Muscle layer of duodenum (tissue), 2 donors: ENCODE measurements around the gene PLK5.
"Not testable (repeated sequence)": the region's sequence is repeated elsewhere in the genome, so short reads cannot be mapped to it uniquely, and the experiment has no call there.

Experiments used
- H3K27ac ChIP-seq: one replicate; pipeline ENCODE4 v1.7.0; 2013; ENCODE audit warnings: mild to moderate bottlenecking, low read length
- H3K27me3 ChIP-seq: one replicate; pipeline ENCODE4 v1.7.0; 2013; ENCODE audit warnings: low read depth, mild to moderate bottlenecking, control low read depth, low read length
- H3K36me3 ChIP-seq, 2 donors: one replicate each; pipeline ENCODE4 v1.7.0; 2013; ENCODE audit warnings: low read length in 2 of 2, control low read depth in 1 of 2, mild to moderate bottlenecking in 1 of 2; ENCODE audit not compliant: insufficient read depth in 2 of 2, control insufficient read depth in 1 of 2
- H3K4me1 ChIP-seq, 2 donors: one replicate each; pipeline ENCODE4 v1.7.0; 2013; ENCODE audit warnings: low read length in 2 of 2, mild to moderate bottlenecking in 2 of 2, control low read depth in 1 of 2, moderate library complexity in 1 of 2; ENCODE audit not compliant: insufficient read depth in 2 of 2, control insufficient read depth in 1 of 2
- H3K4me3 ChIP-seq, 2 donors: one replicate each; pipeline ENCODE4 v1.7.0; 2013; ENCODE audit warnings: low read length in 2 of 2, low read depth in 1 of 2, mild to moderate bottlenecking in 1 of 2
- H3K9me3 ChIP-seq, 2 donors: one replicate each; pipeline ENCODE4 v1.7.0; 2013; ENCODE audit warnings: low read length in 2 of 2, control low read depth in 1 of 2, mild to moderate bottlenecking in 1 of 2; ENCODE audit not compliant: control insufficient read depth in 1 of 2
- donor health status: healthy.

The PLK5 gene

GRCh38 chr19:1494115-1494815, 29.6 kb upstream of the PLK5 start:
- Histone ChIP-seq H3K4me3 (no peak overlapping the region), H3K36me3 (no peaks in the 10 kb centered on the region), H3K27me3 (no peaks in the 10 kb centered on the region), H3K27ac (no peak overlapping the region), H3K9me3 (no peaks in the 10 kb centered on the region), H3K4me1 (peaks cover 0 to 18% of the 10 kb centered on the region in 2 donors)

DNA sequence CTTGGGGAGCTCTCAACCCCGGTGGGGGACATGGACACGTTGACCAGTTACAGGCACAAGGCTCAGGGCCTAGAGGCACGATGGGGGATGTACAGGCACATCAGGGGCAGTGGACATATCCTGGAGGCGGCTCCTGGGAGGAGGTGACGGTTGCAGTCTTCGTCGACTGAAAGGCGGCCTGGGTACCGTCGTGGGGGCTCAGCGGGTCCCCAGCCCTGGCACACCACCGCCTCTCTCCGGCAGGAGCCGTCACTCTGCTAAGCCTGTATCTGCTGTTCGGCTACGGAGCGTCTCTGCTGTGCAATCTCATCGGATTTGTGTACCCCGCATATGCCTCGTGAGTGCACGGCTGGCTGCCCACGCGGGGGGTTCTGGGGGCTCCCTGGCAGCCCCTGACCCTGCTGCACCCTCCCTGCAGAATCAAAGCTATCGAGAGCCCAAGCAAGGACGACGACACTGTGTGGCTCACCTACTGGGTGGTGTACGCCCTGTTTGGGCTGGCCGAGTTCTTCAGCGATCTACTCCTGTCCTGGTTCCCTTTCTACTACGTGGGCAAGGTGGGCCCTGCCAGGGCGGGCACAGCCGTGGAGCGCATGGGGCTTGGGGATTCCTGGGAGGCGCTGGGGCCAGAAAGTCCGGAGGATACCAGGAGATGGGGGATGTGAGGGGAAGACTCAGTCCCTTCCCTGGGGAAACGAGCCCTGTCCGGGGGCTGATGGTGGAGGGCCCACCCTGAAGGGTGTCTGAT, 28.7 kb upstream of the PLK5 start:
- no peak overlapping the region for H3K27ac ChIP-seq

DNA sequence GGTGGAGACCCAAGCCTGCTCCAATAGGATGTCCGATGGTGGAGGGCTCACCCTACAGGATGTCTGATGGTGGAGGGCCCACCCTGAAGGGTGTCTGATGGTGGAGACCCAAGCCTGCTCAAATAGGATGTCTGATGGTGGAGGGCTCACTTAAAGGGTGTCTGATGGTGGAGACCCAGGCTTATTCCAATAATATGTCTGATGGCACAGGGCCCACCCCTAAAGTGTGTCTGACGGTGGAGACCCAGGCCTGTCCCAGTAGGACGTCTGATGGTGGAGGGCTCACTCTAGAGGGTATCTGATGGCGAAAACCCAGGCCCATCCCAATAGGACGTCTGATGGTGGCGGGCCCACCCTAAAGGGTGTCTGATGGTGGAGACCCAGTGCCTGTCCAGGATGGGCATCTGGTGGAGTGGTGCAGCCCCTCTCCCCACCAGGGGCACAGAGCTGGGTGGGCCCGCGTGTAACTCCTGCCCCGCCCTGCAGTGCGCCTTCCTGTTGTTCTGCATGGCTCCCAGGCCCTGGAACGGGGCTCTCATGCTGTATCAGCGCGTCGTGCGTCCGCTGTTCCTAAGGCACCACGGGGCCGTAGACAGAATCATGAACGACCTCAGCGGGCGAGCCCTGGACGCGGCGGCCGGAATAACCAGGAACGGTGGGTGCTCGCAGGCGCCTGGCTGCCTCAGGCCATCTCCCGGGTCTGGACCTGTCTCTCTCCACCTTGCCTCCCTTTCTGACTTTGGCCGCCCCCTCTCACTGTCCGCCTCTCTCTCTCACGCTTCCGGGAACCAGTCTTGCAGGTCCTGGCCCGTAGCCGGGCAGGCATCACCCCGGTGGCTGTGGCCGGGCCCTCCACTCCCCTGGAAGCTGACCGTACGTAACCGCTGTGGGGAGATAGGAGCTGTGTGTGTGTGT, 27.8 kb upstream of the PLK5 start:
- Histone ChIP-seq H3K27ac (no peak overlapping the region), H3K27me3 (no peaks in the 10 kb centered on the region), H3K36me3 (no peaks in the 10 kb centered on the region), H3K4me3 (no peak overlapping the region), H3K9me3 (no peaks in the 10 kb centered on the region), H3K4me1 (peaks cover 0 to 8% of the 10 kb centered on the region in 2 donors)

More for the DNA sequence above, 28.7 kb upstream of the PLK5 start:
- Histone ChIP-seq H3K4me3 (no peak overlapping the region), H3K9me3 (no peaks in the 10 kb centered on the region), H3K4me1 (peaks cover 0 to 9% of the 10 kb centered on the region in 2 donors), H3K36me3 (no peaks in the 10 kb centered on the region), H3K27me3 (no peaks in the 10 kb centered on the region)

GRCh38 chr19:1496714-1497577, 26.9 kb upstream of the PLK5 start:
- no peaks in the 10 kb centered on the region for H3K27me3 ChIP-seq
- H3K4me3 ChIP-seq: no peak overlapping the region
- H3K36me3 ChIP-seq: no peaks in the 10 kb centered on the region

DNA sequence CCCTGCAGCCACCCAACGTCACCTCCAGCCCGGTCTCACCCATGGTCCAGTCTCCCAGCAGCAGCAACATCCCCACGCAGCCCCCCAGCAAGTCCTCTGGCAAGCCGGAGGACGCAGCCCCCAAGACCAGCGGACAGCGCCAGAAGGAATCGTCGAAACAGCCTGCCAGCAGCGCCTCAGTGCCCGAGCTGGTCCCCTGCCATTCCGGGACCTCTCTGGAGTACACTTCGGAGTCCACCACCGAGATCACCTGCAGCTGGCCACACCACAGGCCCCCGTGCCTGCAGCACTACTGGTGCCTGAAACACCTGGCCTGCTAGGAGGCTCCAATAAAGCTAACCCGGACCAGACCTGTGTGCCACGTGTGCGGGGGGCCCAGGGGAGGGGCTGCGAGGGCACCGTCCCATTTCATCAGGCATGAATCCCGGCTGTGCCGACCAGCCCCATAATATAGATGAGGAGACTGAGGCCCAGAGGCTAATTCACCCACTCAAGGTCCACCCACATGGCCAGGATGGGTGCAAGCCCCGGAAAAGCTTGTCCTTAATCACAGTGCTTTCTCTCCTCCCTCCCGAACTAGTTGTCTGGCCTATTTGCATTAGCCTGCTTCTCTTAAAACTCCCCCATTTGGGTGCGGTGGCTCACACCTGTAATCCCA, 26.2 kb upstream of the PLK5 start:
- Histone ChIP-seq H3K27me3 (no peaks in the 10 kb centered on the region), H3K4me1 (no peaks in the 10 kb centered on the region), H3K27ac (no peak overlapping the region), H3K9me3 (no peaks in the 10 kb centered on the region), H3K36me3 (no peaks in the 10 kb centered on the region), H3K4me3 (no peak overlapping the region)

More at GRCh38 chr19:1496714-1497577, 26.9 kb upstream of the PLK5 start:
- H3K4me1 ChIP-seq: no peaks in the 10 kb centered on the region
- H3K27ac ChIP-seq: no peak overlapping the region
- H3K9me3 ChIP-seq: no peaks in the 10 kb centered on the region

GRCh38 chr19:1499231-1499630, 24.6 kb upstream of the PLK5 start:
- H3K27ac ChIP-seq, H3K36me3 ChIP-seq, H3K4me3 ChIP-seq, H3K9me3 ChIP-seq, H3K4me1 ChIP-seq: not testable (repeated sequence)
- peaks cover 13% of the 10 kb centered on the region for H3K27me3 ChIP-seq

GRCh38 chr19:1501200-1501595, 22.7 kb upstream of the PLK5 start:
- H3K27ac ChIP-seq: no peak overlapping the region
- H3K27me3 ChIP-seq: peaks cover 13% of the 10 kb centered on the region
- H3K4me1 ChIP-seq: no peaks in the 10 kb centered on the region
- H3K36me3 ChIP-seq: no peaks in the 10 kb centered on the region
- peaks cover 0 to 2% of the 10 kb centered on the region in 2 donors for H3K9me3 ChIP-seq
- H3K4me3 ChIP-seq: no peak overlapping the region

- Histone ChIP-seq H3K4me1 (peaks cover 0 to 5% of the 10 kb centered on the region in 2 donors), H3K36me3 (no peaks in the 10 kb centered on the region), H3K27me3 (peaks cover 13% of the 10 kb centered on the region), H3K27ac (no peak overlapping the region), H3K4me3 (no peak overlapping the region), H3K9me3 (peaks cover 0 to 2% of the 10 kb centered on the region in 2 donors)
These were observed 21.3 kb upstream of the PLK5 start for GRCh38 chr19:1502433-1503088.

GRCh38 chr19:1503089-1503924, 20.6 kb upstream of the PLK5 start:
- peaks cover 13% of the 10 kb centered on the region for H3K27me3 ChIP-seq
- H3K4me1 ChIP-seq: peaks cover 0 to 5% of the 10 kb centered on the region in 2 donors
- peaks cover 0 to 2% of the 10 kb centered on the region in 2 donors for H3K9me3 ChIP-seq
- H3K27ac ChIP-seq: no peak overlapping the region
- no peaks in the 10 kb centered on the region for H3K36me3 ChIP-seq
- H3K4me3 ChIP-seq: peak overlapping the region in 1 of 2 donors; percentile 13
